Activated CD8-positive, alpha-beta memory T cell treated with anti-CD3 and anti-CD28 coated beads for 4 hours (primary cell): ENCODE results near the gene CPB1.
"Not testable (repeated sequence)": the region's sequence is repeated elsewhere in the genome, so short reads cannot be mapped to it uniquely, and the experiment has no call there.

Experiments
- DNase-seq, 2 donors: peaks; one replicate each; pipeline ENCODE4 v3.0.0-alpha.2; 2020; ENCODE audit warnings: low read depth in 2 of 2

The CPB1 gene

DNA sequence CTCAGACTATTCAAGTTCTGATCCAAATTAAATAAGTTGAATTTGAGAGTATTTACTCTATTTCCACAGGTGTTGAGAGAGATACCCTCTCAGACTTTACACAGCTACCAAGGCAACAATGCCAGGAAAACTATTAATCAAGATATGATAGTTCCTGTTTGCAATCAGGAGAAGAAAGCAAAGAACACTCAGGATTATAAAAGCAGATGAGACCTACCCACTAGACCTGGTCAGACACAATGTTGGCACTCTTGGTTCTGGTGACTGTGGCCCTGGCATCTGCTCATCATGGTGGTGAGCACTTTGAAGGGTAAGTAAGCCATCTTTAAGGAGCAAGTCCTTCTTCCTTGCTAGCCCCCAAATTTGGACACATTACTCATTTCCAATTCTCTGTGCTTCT, at the start of gene CPB1:
Gene CPB1 (plus strand): TSS at position 227 of the 400 bp plus-strand sequence. CDS start 13 bp downstream, at position 240.
- no peak for DNase-seq

DNA sequence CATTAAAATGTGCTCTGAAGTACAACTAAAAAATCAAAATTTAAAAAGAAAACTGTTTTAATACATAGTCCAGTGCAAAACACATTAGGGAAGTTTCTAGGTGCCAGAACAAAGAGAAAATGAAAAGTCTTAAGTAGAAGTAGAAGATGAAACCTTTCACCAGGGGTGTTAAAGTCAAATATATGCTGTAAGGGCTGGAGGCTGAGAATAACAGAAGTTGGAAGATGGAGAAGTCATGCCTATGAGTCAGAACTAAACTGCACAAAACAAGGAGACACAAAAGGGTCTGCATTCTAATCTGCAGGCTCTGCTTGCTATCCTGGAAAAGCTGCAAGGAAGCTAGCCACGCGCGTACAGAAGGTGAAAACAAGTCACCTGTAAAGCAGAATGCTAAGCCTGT, 48.7 kb upstream of the CPB1 start:
- no peak for DNase-seq

DNA sequence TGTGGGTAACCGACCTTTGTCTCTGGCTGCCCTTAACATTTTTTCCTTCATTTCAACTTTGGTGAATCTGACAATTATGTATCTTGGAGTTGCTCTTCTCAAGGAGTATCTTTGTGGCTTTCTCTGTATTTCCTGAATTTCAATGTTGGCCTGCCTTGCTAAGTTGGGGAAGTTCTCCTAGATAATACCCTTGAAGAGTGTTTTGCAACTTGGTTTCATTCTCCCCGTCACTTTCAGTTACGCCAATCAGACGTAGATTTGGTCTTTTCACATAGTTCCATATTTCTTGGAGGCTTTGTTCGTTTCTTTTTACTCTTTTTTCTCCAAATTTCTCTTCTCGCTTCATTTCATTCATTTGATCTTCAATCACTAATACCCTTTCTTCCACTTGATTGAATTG, 42.6 kb upstream of the CPB1 start:
- DNase-seq: not testable (repeated sequence)

DNA sequence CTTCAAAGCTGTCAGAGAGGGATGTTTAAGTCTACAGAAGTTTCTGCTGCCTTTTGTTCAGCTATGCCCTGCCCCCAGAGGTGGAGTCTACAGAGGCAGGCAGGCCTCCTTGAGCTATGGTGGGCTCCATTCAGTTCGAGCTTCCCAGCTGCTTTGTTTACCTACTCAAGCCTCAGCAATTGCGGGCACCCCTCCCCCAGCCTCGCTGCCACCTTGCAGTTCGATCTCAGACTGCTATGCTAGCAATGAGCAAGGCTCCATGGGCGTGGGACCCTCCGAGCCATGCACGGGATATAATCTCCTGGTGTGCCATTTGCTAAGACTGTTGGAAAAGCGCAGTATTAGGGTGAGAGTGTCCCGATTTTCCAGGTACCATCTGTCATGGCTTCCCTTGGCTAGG, 41.5 kb upstream of the CPB1 start:
- not testable (repeated sequence) for DNase-seq

DNA sequence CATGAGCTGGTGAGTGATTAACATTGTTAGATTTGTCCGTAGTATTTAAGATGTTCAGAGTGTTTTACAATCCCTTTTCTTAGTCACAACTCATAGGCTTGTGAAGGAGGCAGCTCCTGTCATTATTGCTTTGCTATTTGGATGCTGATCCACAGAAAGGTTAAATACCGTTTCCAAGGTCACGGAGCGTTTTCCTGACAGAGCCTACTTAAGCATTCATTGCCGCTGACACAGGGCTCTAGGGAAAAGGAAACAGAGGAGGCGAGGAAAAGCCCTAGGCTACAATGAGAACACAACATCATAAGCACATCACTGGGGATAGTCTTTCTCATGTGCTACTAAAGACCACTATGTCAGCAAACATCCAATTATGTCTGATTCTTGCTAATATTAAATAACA, 38.5 kb upstream of the CPB1 start:
- no peak for DNase-seq

DNA sequence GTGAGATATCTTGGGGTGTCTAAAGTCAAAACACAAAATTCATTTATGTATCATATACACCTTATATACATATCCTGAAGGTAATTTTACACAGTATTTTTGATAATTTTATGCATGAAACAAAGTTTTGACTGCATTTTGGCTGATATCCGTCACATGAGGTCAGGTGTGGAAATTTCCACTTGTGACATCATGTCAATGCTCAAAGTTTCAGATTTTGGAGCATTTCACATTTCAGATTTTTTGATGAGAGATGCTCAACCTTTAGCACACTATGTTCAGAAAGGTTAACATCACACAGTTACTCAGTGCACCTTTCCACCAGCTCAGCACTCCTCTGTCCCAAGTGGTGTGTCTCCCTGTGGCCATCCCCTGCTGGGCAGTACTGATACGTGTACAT, 37.7 kb upstream of the CPB1 start:
- no peak for DNase-seq

DNA sequence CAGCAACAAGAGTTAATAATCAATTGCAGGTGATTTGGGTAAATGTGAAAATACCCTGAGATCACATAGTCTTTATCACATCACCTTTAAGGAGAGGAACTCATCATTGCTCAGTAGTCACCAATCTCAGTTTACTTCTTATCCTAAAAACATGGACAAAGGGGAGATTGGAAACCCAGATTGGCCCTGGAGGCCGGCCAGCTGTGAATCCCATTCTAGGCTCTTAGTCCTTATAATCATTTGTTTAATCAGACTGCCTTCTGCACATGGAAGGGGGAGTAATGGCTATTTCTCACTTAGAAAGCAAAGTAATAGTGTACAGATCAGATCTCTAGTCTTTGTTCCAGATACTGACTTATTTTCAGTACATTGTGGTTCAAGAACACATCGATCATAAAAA, 37.2 kb upstream of the CPB1 start:
- no peak for DNase-seq

DNA sequence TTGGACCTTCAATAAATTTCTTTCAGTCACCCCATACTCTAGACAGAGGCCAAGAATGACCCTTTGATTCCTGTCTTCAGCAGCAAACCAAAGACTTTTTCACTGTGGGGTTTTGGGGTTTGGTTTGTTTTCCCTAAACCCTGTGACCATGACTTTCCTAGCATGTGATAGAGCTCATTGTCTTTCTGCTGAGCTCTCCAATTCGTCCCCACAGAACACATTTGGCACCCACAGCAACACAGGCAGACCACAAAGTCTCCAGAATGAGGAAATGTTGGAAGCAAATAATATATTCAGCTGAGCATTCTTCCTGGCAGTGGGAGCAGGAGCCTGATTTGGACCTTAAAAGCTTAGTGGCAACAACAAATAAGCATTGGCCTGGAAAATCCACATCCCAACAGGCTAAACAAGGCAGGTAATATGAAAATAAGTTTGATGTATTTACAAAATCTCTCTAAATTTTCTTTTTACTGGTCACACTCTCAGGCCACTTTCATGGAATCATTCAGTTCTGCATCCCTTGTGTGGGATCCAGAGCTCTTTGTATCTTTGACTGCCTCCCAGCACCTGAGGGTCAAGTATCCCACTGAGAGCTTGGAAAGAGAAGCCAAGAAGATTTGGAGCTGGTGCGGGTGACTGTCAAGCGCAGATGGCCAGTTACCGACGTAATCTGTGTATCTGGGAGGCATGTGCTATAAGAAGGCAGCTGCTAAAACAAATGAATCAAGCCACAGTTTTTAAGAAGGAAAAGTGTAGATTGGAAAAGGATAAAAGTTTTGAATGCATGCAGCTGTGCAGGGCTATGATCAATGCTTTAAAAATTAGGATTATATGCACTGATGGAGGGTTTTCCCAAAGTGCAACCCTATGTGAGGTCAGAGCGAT, 36.5 kb upstream of the CPB1 start:
- no peak for DNase-seq

DNA sequence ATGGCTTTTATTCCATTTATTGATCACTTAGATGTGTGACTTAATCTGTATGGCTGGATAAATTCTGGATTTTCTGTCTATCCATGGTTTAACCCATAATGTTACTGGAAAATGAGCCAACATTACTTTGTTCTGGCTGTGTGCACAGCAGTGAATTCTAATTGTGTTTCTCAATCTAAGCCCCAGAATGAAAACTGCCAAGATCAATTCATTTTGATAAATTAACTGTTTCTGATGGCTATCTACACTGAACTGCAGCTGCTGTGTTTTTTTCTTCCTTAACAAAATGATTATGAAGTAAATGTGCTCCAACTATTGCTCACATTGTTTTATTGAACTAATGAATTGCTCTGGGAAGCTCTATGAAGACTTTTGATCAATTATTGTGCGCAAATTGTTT, 35.7 kb upstream of the CPB1 start:
- no peak for DNase-seq

DNA sequence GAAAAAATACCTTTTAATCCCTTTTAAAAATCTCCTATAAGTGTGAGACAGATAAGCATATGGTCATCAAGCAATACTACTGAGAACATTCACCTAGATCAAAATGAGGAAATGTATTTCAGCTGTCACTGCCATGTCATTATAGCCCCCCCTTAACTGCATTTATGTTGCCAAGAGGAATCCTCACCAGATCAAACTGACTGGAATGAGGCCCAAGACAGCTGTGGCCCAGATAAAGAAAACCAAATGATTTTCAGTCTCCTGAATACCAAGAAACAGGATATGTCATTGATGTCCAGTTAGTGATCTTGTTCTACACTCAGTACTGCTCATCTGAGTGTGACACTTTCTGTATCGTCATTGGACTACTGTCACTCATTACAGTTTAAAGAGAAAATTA, 35.1 kb upstream of the CPB1 start:
- DNase-seq: no peak

DNA sequence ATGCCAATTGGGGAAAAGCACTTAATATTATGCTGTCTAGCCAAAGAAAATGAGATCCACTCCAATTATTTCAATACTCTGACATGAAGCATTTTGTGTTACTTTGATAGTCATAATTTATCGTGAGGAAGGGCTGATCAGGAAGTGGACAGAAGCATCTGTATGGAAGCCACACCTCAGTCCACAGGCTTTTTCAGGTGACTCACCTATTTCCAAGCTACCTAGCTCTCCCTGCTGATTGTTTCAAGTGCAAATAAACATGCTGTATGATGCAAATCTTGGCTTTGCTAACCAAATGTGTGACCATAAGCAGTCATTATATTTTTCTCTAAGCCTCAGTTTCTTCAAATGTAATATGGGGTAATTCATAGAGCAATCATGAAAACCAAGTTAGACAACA, 30.8 kb upstream of the CPB1 start:
- no peak for DNase-seq

DNA sequence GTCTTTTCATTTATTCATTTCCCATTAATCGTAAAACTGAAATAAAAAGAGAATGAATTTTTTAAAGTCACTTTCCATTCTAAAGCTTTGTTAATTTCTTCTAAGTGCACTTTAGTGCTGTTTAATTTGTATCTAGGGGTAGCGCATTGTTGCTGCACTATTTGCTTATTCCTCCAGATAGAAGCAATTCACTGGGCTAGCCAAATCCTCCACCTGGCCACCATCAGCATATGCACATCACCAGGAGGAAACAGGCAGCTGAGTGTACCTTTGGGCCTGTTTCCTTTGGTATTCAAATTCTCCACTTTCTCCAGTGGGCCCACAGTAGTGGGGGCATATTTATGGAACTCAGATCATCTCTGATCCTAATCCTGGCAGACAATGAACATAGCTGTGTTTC, 29.8 kb upstream of the CPB1 start:
- no peak for DNase-seq

DNA sequence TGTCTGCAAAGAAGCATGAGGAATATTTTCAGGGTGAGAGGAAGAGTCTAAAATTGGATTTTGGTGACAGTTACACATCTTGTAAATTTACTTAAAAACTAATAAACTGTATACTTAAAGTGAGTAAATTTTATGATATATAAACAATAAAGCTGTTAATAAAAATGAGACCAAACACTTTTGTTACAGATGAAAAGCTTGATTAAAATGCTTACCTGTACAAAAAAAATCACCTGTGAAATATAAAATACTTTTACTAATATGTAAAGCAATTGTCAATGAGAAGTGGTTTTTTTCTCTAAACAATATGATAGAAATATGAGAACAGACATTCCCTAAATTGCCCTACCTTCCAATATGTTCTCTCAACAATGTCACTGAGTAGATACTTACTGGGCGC, 27.2 kb upstream of the CPB1 start:
- DNase-seq: no peak

DNA sequence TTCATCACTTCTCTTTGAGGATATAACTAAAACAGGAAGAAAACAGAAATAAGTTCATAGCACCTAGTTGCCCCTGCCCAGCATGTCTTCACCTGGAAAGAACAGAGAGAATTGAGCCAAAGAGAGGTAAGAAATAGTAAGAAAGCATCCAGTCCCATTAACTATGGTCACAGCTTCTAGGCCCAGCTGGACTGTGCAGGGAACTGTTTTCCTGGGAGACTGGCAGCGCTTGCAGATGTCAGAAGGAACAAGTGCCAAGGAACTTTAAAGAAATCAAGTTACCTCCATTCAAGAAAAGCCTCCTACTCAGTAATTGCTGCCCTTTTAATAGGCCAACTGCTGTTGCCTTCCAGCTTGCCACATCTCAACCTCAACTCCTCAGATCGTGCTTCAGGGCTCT, 17.8 kb upstream of the CPB1 start:
- DNase-seq: no peak

DNA sequence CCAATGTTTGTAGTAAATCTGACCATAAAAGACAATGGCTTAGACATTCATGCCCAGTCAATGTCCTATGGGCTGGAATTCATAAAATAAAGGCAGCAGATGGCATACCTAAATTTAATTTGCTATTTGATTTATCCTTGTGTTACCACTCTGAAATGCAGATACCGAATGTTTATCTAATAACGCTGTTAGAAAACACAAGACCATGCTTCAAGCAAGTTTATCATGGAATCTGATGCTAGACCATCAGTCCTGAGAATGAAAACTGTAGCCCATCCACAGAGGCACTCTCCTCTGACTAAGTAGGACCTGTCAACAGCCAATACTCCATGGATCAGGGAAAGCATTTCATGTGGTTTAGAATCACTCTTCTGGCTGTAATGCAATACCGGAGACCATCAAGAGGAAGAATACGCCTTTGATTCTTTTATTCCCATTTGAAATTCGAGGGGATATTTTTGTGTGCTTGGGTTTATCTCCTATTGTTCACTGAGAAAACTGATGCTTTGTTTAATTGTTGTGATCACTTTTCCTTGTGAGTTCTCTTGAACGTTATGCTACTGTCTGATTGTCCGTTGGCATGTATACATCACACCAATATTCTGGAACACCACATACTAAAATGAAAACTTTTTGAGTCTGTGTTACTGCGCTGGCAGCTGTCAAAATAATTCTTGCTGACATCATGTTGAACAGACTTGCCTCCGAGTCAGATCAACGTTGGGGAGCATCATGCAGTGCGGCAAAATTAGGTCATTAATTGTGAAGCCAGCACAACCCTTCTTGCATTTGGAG, 12.1 kb upstream of the CPB1 start:
- no peak for DNase-seq

DNA sequence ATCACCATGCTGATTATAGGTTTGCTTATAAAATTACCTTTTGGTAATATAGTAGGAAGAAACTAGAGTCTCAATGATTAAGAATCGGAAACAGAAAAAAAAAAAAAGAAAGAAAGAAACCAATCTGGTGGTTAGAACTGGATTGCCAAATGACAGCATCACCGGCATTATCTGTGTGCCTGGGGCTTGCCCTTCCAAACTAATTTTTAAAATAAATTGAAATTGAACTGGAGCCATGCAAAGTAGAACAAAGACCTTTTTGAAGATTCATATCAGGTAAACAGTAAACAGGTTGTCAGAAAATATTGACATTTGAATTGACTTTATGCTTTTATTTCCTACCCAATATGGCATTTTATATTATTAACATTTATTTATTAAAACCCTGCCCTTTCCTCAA, 11.2 kb upstream of the CPB1 start:
- DNase-seq: no peak

DNA sequence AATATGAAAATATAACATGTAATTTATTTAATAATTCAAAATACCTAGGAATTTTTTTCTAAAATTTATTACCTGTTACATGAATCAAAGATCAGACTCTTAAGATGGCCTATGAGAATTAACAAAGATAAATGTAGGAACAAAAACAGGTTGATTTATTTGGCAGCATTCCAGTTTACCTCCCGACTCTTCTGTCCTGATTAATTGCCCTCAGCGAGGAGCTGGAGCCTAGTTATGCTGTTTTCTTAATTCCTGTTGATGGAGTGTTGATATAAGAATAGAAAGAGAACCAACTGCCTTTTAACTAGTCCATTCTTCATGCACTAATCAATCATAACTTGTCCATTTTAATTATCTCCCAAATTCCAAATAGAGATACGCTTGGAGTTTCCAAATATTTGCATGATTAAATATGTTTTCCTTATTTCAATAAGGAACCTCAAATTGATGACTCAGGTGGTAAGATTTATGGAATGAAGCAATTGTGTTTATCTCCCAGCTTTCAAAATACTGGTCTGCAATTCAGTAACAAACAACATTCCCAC, 10.6 kb upstream of the CPB1 start:
- DNase-seq: no peak

DNA sequence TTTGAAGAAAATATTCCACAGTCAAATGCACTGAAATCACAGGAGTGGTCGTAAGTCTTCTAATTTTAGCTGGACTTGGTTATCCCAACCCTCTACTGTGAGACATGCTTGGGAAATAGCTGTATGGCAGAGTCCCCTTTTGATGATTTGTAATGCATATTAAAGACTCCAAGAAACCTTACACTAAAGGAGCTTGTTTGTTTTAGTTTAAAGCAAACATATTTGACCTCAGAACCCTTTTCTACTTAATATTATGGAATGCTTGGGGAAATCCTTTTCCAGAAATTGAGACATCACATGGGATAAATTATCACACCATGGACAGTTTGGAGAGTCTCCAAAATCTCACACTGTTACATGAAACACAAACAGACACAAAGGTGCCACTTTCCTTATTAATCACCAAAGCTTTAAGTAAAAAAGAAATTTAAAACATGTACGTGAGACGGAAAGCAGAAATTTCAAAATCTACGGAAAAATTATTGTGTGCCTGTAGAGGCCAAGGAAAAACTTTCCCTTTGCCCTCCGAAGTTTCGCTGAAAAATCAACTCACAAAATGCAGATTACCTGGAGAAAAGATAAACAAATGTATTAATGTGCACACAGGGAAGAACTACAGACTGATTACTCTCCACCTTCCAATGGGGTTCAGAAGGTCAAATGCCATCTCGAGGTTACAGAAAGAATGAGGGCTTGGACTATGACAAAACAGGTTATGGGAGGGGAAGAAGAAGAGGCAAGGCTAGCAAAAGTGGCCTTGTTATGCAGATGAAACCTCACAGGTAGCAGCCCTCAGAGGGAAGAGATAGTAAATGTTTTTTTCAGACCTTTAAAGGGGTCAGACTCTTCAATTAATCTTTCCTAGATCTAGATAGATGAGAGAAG, 7.0 kb upstream of the CPB1 start:
- no peak for DNase-seq

DNA sequence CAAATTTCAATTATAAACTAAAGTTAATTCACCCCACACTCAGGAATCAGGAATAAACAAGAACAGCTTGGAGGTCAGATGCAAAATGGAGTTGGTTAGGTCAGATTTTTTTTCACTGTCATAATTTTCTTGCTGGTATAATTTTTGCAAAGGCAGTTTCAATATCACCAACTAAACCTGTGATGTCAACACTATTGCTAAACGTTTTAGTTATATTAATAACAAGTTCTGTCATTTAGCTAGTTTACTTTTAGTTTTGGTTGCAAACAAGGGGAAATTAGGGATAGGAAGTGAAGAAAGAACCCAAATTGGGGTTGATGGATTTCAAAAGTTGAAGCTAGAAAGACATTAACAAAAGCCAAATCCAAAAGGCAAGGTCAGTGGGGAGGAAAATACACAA, 4.6 kb upstream of the CPB1 start:
- no peak for DNase-seq

DNA sequence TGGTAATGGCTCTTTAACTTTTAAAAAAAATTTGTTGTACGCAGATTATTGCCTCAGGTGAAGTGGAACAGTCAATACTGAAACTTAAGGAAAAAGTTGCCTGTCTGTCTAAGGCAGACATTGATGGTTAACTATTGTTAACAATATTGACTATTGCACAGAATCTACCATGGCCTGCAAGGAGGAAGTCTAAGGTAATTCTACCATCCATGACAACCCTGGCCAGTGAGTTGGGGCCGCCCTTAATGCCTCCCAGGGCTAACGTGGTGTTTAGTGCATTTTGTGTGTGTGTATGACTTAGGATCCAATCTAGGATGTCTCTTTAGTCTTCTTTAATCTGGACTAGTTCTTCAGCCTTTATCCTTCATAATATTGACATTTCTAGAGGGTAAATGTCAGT, 2.1 kb upstream of the CPB1 start:
- DNase-seq: no peak

DNA sequence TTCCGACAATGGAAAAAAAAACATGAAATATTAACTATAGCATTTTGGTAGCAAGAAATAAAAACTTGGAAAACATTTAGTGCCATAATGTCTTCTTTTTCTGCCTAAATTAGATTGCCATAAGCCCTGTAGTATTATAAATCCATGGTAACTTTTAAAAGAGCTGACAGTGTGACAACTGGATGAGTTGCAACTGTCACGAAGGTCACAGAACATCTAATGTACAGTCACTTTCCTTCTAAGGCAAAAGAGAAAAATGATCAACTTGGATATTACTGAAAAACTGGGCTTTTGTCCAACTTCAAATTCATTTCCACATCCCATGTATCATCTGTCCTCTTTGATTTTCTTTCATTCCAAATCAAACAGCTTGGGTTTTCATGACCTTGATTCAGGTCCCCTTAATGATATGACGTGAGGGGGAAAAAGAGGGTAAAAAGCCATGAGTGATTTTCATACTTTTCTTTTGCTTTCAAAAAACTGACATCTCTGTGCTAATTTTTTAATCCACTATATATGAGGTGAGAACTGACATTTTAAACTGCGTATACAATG, 602 bp downstream of the CPB1 start:
- no peak for DNase-seq

DNA sequence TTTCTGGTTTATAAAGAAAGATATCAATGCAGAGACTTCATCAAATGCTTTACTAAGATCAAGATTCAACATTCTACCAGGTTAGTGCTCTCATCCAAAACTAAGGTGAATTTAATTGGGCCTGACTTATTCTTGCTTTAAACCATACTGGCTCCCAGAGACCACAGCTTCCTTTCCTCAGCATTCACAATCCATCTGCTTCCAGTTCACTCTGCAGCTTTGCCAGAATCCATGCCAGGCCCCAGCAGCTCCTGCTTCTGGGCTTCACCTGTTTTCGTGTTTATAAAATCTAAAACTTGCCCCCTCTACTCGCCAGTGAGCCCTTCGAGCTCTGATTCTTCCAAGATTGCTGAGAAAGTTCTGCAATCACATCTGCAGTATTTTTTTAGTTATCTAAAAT, 2.3 kb downstream of the CPB1 start:
- DNase-seq: no peak
